K562 (cell line): Measurements from ENCODE around the gene TENM4. TPM values are rescaled to one million over a fixed set of nuclear protein-coding genes. Genes with fewer than 3 reads are reported as not detected.

Experiments used
- CEBPG ChIP-seq, 3 experiments: fragments of 200-800 bp in 1 of 3; sonication (Bioruptor generic) in 1 of 3; sonication (generic) in 1 of 3; formaldehyde crosslinking in 1 of 3; IDR thresholded peaks in 2 of 3; conservative IDR thresholded peaks in 1 of 3; 2 replicates each; pipeline versions ENCODE4 v1.6.1 to v1.8.0; 2016 to 2022; ENCODE audit warnings: missing compliant biosample characterization in 2 of 3, missing genetic modification characterization in 2 of 3, mild to moderate bottlenecking in 1 of 3, missing genetic modification reagents in 1 of 3
- CREM ChIP-seq: IDR thresholded peaks from 2 replicates; pipeline ENCODE4 v1.6.1; 2014; ENCODE audit warnings: antibody characterized with exemption, low read depth
- DLX4 ChIP-seq: fragments of 250-450 bp; sonication (Bioruptor Pico); IDR thresholded peaks from 2 replicates; pipeline ENCODE4 v1.6.1; 2021; ENCODE audit warnings: mild to moderate bottlenecking
- EP300 ChIP-seq: IDR thresholded peaks from 2 replicates; pipeline ENCODE4 v1.6.1; 2012; ENCODE audit warnings: low read length, improper control_type of control experiment
- FOXK2 ChIP-seq, 2 experiments: fragments of 450-650 bp; IDR thresholded peaks in 1 of 2; conservative IDR thresholded peaks in 1 of 2; 2 replicates each; pipeline ENCODE4 v1.6.1; 2016; ENCODE audit warnings: low read depth in 2 of 2, mild to moderate bottlenecking in 1 of 2
- HMBOX1 ChIP-seq: sonication (generic); IDR thresholded peaks from 2 replicates; pipeline ENCODE4 v1.6.1; 2016
- JUND ChIP-seq, 2 experiments: IDR thresholded peaks; 2 replicates in 1 of 2; 3 replicates in 1 of 2; pipeline ENCODE4 v1.6.1; 2011; ENCODE audit warnings: borderline replicate concordance in 2 of 2, low read depth in 2 of 2, low read length in 2 of 2, improper control_type of control experiment in 1 of 2, missing biosample characterization in 1 of 2, missing genetic modification characterization in 1 of 2, missing genetic modification reagents in 1 of 2
- KLF16 ChIP-seq: IDR thresholded peaks from 2 replicates; pipeline ENCODE4 v1.6.1; 2016; ENCODE audit warnings: antibody characterized with exemption
- MTA2 ChIP-seq: fragments of 450-650 bp; IDR thresholded peaks from 2 replicates; pipeline ENCODE4 v1.6.1; 2016; ENCODE audit warnings: low read depth
- NFIC ChIP-seq: fragments of 450-650 bp; IDR thresholded peaks from 2 replicates; pipeline ENCODE4 v1.6.1; 2017; ENCODE audit warnings: mild to moderate bottlenecking, inconsistent platforms
- PHB2 ChIP-seq: fragments of 450-650 bp; IDR thresholded peaks from 2 replicates; pipeline ENCODE4 v1.6.1; 2017; ENCODE audit warnings: low read depth
- PHTF2 ChIP-seq: fragments of 250-450 bp; sonication (Bioruptor Pico); IDR thresholded peaks from 2 replicates; pipeline ENCODE4 v1.5.0; 2021; ENCODE audit warnings: mild to moderate bottlenecking
- PKNOX1 ChIP-seq: fragments of 450-650 bp; IDR thresholded peaks from 2 replicates; pipeline ENCODE4 v1.6.1; 2016
- RAD51 ChIP-seq: fragments of 450-650 bp; IDR thresholded peaks from 2 replicates; pipeline ENCODE4 v1.7.1; 2016; ENCODE audit warnings: low read depth, mild to moderate bottlenecking, borderline replicate concordance
- RBM22 ChIP-seq: fragments of 200-400 bp; formaldehyde crosslinking; IDR thresholded peaks from 2 replicates; pipeline ENCODE4 v1.6.1; 2018; ENCODE audit warnings: low read length, low read depth; ENCODE audit not compliant: poor library complexity, severe bottlenecking
- TEAD4 ChIP-seq, 2 experiments: sonication (generic) in 1 of 2; formaldehyde crosslinking in 1 of 2; IDR thresholded peaks; 2 replicates each; pipeline versions ENCODE4 v1.6.1 to v1.8.0; 2012 to 2022; ENCODE audit warnings: borderline replicate concordance in 1 of 2, inconsistent platforms in 1 of 2, low read length in 1 of 2, mild to moderate bottlenecking in 1 of 2, missing genetic modification reagents in 1 of 2
- TFAM ChIP-seq: fragments of 250-450 bp; sonication (Bioruptor Pico); conservative IDR thresholded peaks from 2 replicates; pipeline ENCODE4 v1.5.0; 2021; ENCODE audit warnings: mild to moderate bottlenecking, moderate library complexity
- ZKSCAN8 ChIP-seq: fragments of 200-800 bp; sonication (Bioruptor generic); IDR thresholded peaks from 2 replicates; pipeline ENCODE4 v1.6.1; 2016; ENCODE audit warnings: missing genetic modification characterization, missing compliant biosample characterization
- ZNF384 ChIP-seq: IDR thresholded peaks from 2 replicates; pipeline ENCODE4 v1.6.1; 2012; ENCODE audit warnings: low read depth, low read length, improper control_type of control experiment
- ZNF668 ChIP-seq: fragments of 250-450 bp; sonication (Bioruptor Pico); IDR thresholded peaks from 2 replicates; pipeline ENCODE4 v1.8.0; 2022; ENCODE audit warnings: mild to moderate bottlenecking, inconsistent platforms
- ZNF830 ChIP-seq: fragments of 250-450 bp; sonication (Bioruptor Pico); IDR thresholded peaks from 2 replicates; pipeline ENCODE4 v1.5.0; 2021; ENCODE audit warnings: mild to moderate bottlenecking
- polyA plus RNA-seq, 8 experiments: library from polyadenylated mRNA; depleted of rRNA in 4 of 8; stranded (reverse) in 5 of 8; unstranded in 3 of 8; fragments of >200 nt; fragmentation: Nextera tagmentation in 2 of 8; fragmentation: Illumina TruSeq in 1 of 8; extraction: Ambion mirVana in 2 of 8; extraction: Trizol in 1 of 8; gene quantifications; 2 replicates each; pipeline versions ENCODE4 v1.2.1 to v1.2.3, GENCODE V29; 2011 to 2014; ENCODE audit warnings: inconsistent platforms in 1 of 8, missing spikeins in 1 of 8
- total RNA-seq, 7 experiments: library from RNA; depleted of rRNA in 6 of 7; stranded (reverse); fragments of >200 nt in 6 of 7; fragmentation: Illumina TruSeq in 2 of 7; extraction: Trizol in 2 of 7; gene quantifications; 2 replicates each; pipeline versions ENCODE4 v1.2.1 to v1.2.3, GENCODE V29; 2011 to 2021; ENCODE audit warnings: low replicate concordance in 1 of 7
- TF ChIP-seq, protein P1 (sequence below), 2 experiments: fragments of 450-650 bp in 1 of 2; sonication (generic) in 1 of 2; formaldehyde crosslinking in 1 of 2; IDR thresholded peaks in 1 of 2; conservative IDR thresholded peaks in 1 of 2; 2 replicates each; pipeline versions ENCODE4 v1.6.1 to v1.8.1; 2016 to 2023; ENCODE audit warnings: mild to moderate bottlenecking in 2 of 2, moderate library complexity in 2 of 2, inconsistent platforms in 1 of 2, missing genetic modification reagents in 1 of 2
- TF ChIP-seq, protein P2 (sequence below): fragments of 450-650 bp; formaldehyde crosslinking; IDR thresholded peaks from 2 replicates; pipeline ENCODE4 v1.4.0; 2022; ENCODE audit warnings: missing genetic modification characterization

TENM4 gene
- total and polyA plus RNA-seq, 9 of the 15 experiments (the other 6 are each of a cell fraction or from before 2014, with no cell fraction given), result 0.16 TPM; not detected in 8

- TF ChIP-seq PHTF2 (CRISPR knock-in tag), result no peak
- TF ChIP-seq TEAD4 (IDR thresholded peaks at IDR 0.05; ENCODE audit: low read length), result peak; percentile 89
- no peak for TF ChIP-seq TEAD4 (CRISPR knock-in tag; IDR thresholded peaks at IDR 0.05; ENCODE audit: borderline replicate concordance)
- TF ChIP-seq FOXK2 (conservative IDR thresholded peaks at IDR 0.05 in 1 of 2, IDR thresholded peaks at IDR 0.05 in 1 of 2; ENCODE audit: low read depth in 2 of 2), result no peak
- TF ChIP-seq NFIC, result peak; percentile 66
- no peak for TF ChIP-seq ZNF384
- TF ChIP-seq RBM22, result no peak
- TF ChIP-seq, protein P1, sequence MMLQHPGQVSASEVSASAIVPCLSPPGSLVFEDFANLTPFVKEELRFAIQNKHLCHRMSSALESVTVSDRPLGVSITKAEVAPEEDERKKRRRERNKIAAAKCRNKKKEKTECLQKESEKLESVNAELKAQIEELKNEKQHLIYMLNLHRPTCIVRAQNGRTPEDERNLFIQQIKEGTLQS (IDR thresholded peaks at IDR 0.05), result peak; percentile 89
- TF ChIP-seq, protein P1 (CRISPR knock-in tag; conservative IDR thresholded peaks at IDR 0.05), result no peak; the same call in 1 of the 2 replicates
- peak; percentile 69 for TF ChIP-seq EP300
- TF ChIP-seq HMBOX1, result peak; percentile 30; the same call in 1 of the 2 replicates
- TF ChIP-seq, protein P2, sequence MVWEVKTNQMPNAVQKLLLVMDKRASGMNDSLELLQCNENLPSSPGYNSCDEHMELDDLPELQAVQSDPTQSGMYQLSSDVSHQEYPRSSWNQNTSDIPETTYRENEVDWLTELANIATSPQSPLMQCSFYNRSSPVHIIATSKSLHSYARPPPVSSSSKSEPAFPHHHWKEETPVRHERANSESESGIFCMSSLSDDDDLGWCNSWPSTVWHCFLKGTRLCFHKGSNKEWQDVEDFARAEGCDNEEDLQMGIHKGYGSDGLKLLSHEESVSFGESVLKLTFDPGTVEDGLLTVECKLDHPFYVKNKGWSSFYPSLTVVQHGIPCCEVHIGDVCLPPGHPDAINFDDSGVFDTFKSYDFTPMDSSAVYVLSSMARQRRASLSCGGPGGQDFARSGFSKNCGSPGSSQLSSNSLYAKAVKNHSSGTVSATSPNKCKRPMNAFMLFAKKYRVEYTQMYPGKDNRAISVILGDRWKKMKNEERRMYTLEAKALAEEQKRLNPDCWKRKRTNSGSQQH (CRISPR knock-in tag), result 0 out of 2 replicates have a peak, but pooled peaks have one; percentile 4
- 0 out of 2 replicates have a peak, but pooled peaks have one; percentile 35 for TF ChIP-seq CREM
- TF ChIP-seq ZKSCAN8 (CRISPR knock-in tag), result peak; percentile 81; the same call in 1 of the 2 replicates
- 0 out of 2 replicates have a peak, but pooled peaks have one; percentile 50 for TF ChIP-seq PHB2
- peak; percentile 74; the same call in 1 of the 2 replicates for TF ChIP-seq JUND (IDR thresholded peaks at IDR 0.05; ENCODE audit: borderline replicate concordance, low read depth, low read length)
- TF ChIP-seq JUND (tag; IDR thresholded peaks at IDR 0.05; ENCODE audit: borderline replicate concordance, low read depth, low read length), result peak; percentile 84
- TF ChIP-seq CEBPG (CRISPR knock-in tag; IDR thresholded peaks at IDR 0.05), result no peak
- TF ChIP-seq CEBPG (tag; conservative IDR thresholded peaks at IDR 0.05 in 1 of 2, IDR thresholded peaks at IDR 0.05 in 1 of 2), result 0 out of 4 replicates have a peak, but pooled peaks of 1 of the 2 experiments have one; percentile 8
- TF ChIP-seq RAD51, result no peak
- TF ChIP-seq MTA2, result peak; percentile 83
- TF ChIP-seq PKNOX1, result peak; percentile 71
- no peak for TF ChIP-seq ZNF830 (CRISPR knock-in tag)
- no peak for TF ChIP-seq TFAM (CRISPR knock-in tag)
- no peak for TF ChIP-seq ZNF668 (CRISPR knock-in tag)
- 0 out of 2 replicates have a peak, but pooled peaks have one; percentile 29 for TF ChIP-seq KLF16
- no peak for TF ChIP-seq DLX4 (CRISPR knock-in tag)
These were observed 774.1 kb downstream of the TENM4 start (continued) for GRCh38 chr11:78666675-78667160.
